K562 (cell line): Measurements from ENCODE around the gene ZMIZ1. TPM values are rescaled to one million over a fixed set of nuclear protein-coding genes. Genes with fewer than 3 reads are reported as not detected.

Experiments
- ATAC-seq: fragments of 200-7000 bp; cut with Tn5 transposase; 3 replicates; pipeline ENCODE4 v1.9.1; 2020; ENCODE audit warnings: moderate library complexity
- BruUV-seq: library from RNA; stranded (reverse); fragments of 400-500 nt; replicated peaks from 2 replicates; lab custom pipeline; 2021; lab: Mats Ljungman, UMichigan
- CTCF ChIA-PET: fragments of 300-600 bp; formaldehyde crosslinking; extraction: SDS; loops from one replicate; lab custom pipeline; 2021; ENCODE audit warnings: low intra/inter-chr PET ratio; lab: Yijun Ruan, JAX
- POLR2A ChIA-PET: fragments of 300-600, 350-650 bp; sonication (Branson Sonifier 250); formaldehyde crosslinking; extraction: SDS; loops from one replicate; lab custom pipeline; 2021; ENCODE audit warnings: antibody characterized with exemption, inconsistent platforms; lab: Yijun Ruan, JAX
- DNase-seq, 4 experiments: peaks; one replicate each; pipeline versions ENCODE4 v3.0.0 to v3.0.0-alpha.2; 2011 to 2018; ENCODE audit warnings: low spot score in 3 of 4, mixed read lengths in 3 of 4; ENCODE audit errors: extremely low read depth in 1 of 4
- FAIRE-seq: peaks from 2 replicates; lab custom pipeline; 2011; peaks lifted over from hg19 to GRCh38; lab: Jason Lieb, UNC
- H2AFZ ChIP-seq: 2 replicates; pipeline ENCODE4 v1.6.0; 2011; ENCODE audit warnings: low read depth, low read length, control low read depth, inconsistent platforms
- H3K27ac ChIP-seq: fragments of 200-600 bp; 3 replicates; pipeline ENCODE4 v1.8.0; 2011; ENCODE audit warnings: low read depth, mild to moderate bottlenecking, control low read depth, inconsistent platforms, low read length, moderate library complexity, mixed read lengths; ENCODE audit errors: extremely low read depth
- H3K27me3 ChIP-seq, 2 experiments: fragments of 300-600 bp in 1 of 2; 2 replicates in 1 of 2; 3 replicates in 1 of 2; pipeline versions ENCODE4 v1.6.0 to v1.8.0; 2011; ENCODE audit warnings: inconsistent platforms in 2 of 2, low read length in 2 of 2, mild to moderate bottlenecking in 1 of 2, mixed read lengths in 1 of 2, moderate library complexity in 1 of 2; ENCODE audit not compliant: control insufficient read depth in 2 of 2, insufficient read depth in 2 of 2
- H3K36me3 ChIP-seq: fragments of 300-600 bp; 3 replicates; pipeline ENCODE4 v1.8.0; 2011; ENCODE audit warnings: mild to moderate bottlenecking, low read length, inconsistent platforms; ENCODE audit not compliant: control insufficient read depth, insufficient read depth
- H3K4me1 ChIP-seq, 2 experiments: fragments of 200-600 bp in 1 of 2; replicated peaks in 1 of 2; 2 replicates in 1 of 2; 3 replicates in 1 of 2; pipeline versions ENCODE4 v1.5.1 to v1.8.0; 2011; ENCODE audit warnings: inconsistent platforms in 2 of 2, low read length in 2 of 2, mild to moderate bottlenecking in 1 of 2, mixed read lengths in 1 of 2, moderate library complexity in 1 of 2; ENCODE audit not compliant: control insufficient read depth in 2 of 2, insufficient read depth in 2 of 2
- H3K4me2 ChIP-seq: 2 replicates; pipeline ENCODE4 v1.6.1; 2011; ENCODE audit warnings: low read length, control low read depth, inconsistent platforms, mixed read lengths; ENCODE audit not compliant: insufficient read depth
- H3K4me3 ChIP-seq: fragments of 200-600 bp; sonication (generic), shearing (Covaris generic); 2 replicates; pipeline ENCODE4 v1.5.1; 2016; ENCODE audit warnings: control low read depth, inconsistent platforms
- H3K79me2 ChIP-seq: fragments of 200-600 bp; 3 replicates; pipeline ENCODE4 v1.8.0; 2011; ENCODE audit warnings: low read length, inconsistent platforms; ENCODE audit not compliant: control insufficient read depth, insufficient read depth
- H3K9ac ChIP-seq, 2 experiments: 2 replicates each; pipeline versions ENCODE4 v1.6.0 to v1.6.1; 2011; ENCODE audit warnings: low read depth in 2 of 2, low read length in 2 of 2, control low read depth in 1 of 2, inconsistent platforms in 1 of 2, mild to moderate bottlenecking in 1 of 2, mixed read lengths in 1 of 2; ENCODE audit not compliant: insufficient read depth in 1 of 2
- H3K9me1 ChIP-seq: one replicate; pipeline ENCODE4 v1.6.0; 2011; ENCODE audit warnings: inconsistent platforms, mild to moderate bottlenecking, low read length, moderate library complexity; ENCODE audit not compliant: control insufficient read depth, insufficient read depth
- H3K9me3 ChIP-seq: replicated peaks from 2 replicates; pipeline ENCODE4 v1.5.1; 2011; ENCODE audit warnings: low read depth, low read length, inconsistent platforms; ENCODE audit not compliant: control insufficient read depth, insufficient read depth
- H4K20me1 ChIP-seq: replicated peaks from 2 replicates; pipeline ENCODE4 v1.6.1; 2011; ENCODE audit warnings: low read length, inconsistent platforms, mixed read lengths; ENCODE audit not compliant: control insufficient read depth, insufficient read depth
- DACH1 ChIP-seq: fragments of 450-650 bp; IDR thresholded peaks from 2 replicates; pipeline ENCODE4 v1.6.1; 2018; ENCODE audit not compliant: partially characterized antibody
- RBFOX2 ChIP-seq: fragments of 200-400 bp; formaldehyde crosslinking; IDR thresholded peaks from 2 replicates; pipeline ENCODE4 v1.6.1; 2017; ENCODE audit warnings: low read depth, mild to moderate bottlenecking, low read length, moderate library complexity
- WHSC1 ChIP-seq: IDR thresholded peaks from one replicate; pipeline ENCODE4 v1.6.1; 2012; ENCODE audit warnings: low read length, control low read depth, inconsistent platforms
- ZFP36 ChIP-seq: fragments of 150-350 bp; IDR thresholded peaks from 2 replicates; pipeline ENCODE4 v1.6.1; 2018; ENCODE audit warnings: low read length, low read depth; ENCODE audit not compliant: partially characterized antibody
- ZNF12 ChIP-seq: sonication (generic); formaldehyde crosslinking; IDR thresholded peaks from 2 replicates; pipeline ENCODE4 v1.4.0; 2020; ENCODE audit warnings: mild to moderate bottlenecking, missing genetic modification reagents
- ZNF311 ChIP-seq: fragments of 250-450 bp; sonication (Bioruptor Pico); IDR thresholded peaks from 2 replicates; pipeline ENCODE4 v1.4.0; 2020; ENCODE audit warnings: mild to moderate bottlenecking, moderate library complexity
- WGBS: fragments of 100-300 bp; shearing (Covaris generic); methylation state at CpG from one replicate; pipeline ENCODE4 v1.1.6; 2016; ENCODE audit warnings: low coverage, mixed read lengths; ENCODE audit not compliant: insufficient coverage; ENCODE audit errors: missing lambda C conversion rate; 5-methylcytosine and 5-hydroxymethylcytosine counted together
- in situ Hi-C: fragments of 300-500 bp; cut with MboI; formaldehyde crosslinking; loops from 4 replicates; pipeline ENCODE4 v1.15.0; 2018; ENCODE audit warnings: inconsistent platforms, mixed read lengths
- intact Hi-C: fragments of 100-400 bp; cut with micrococcal nuclease; formaldehyde crosslinking; loops from 2 replicates; pipeline ENCODE4 v1.14.2; 2022
- polyA plus RNA-seq, 8 experiments: library from polyadenylated mRNA; depleted of rRNA in 4 of 8; stranded (reverse) in 5 of 8; unstranded in 3 of 8; fragments of >200 nt; fragmentation: Nextera tagmentation in 2 of 8; fragmentation: Illumina TruSeq in 1 of 8; extraction: Ambion mirVana in 2 of 8; extraction: Trizol in 1 of 8; gene quantifications; 2 replicates each; pipeline versions ENCODE4 v1.2.1 to v1.2.3, GENCODE V29; 2011 to 2014; ENCODE audit warnings: inconsistent platforms in 1 of 8, missing spikeins in 1 of 8
- total RNA-seq, 7 experiments: library from RNA; depleted of rRNA in 6 of 7; stranded (reverse); fragments of >200 nt in 6 of 7; fragmentation: Illumina TruSeq in 2 of 7; extraction: Trizol in 2 of 7; gene quantifications; 2 replicates each; pipeline versions ENCODE4 v1.2.1 to v1.2.3, GENCODE V29; 2011 to 2021; ENCODE audit warnings: low replicate concordance in 1 of 7

ZMIZ1 gene
- total and polyA plus RNA-seq, 9 of the 15 experiments (the other 6 are each of a cell fraction or from before 2014, with no cell fraction given): 1.0 to 37.3 (median 4.3) TPM

DNA sequence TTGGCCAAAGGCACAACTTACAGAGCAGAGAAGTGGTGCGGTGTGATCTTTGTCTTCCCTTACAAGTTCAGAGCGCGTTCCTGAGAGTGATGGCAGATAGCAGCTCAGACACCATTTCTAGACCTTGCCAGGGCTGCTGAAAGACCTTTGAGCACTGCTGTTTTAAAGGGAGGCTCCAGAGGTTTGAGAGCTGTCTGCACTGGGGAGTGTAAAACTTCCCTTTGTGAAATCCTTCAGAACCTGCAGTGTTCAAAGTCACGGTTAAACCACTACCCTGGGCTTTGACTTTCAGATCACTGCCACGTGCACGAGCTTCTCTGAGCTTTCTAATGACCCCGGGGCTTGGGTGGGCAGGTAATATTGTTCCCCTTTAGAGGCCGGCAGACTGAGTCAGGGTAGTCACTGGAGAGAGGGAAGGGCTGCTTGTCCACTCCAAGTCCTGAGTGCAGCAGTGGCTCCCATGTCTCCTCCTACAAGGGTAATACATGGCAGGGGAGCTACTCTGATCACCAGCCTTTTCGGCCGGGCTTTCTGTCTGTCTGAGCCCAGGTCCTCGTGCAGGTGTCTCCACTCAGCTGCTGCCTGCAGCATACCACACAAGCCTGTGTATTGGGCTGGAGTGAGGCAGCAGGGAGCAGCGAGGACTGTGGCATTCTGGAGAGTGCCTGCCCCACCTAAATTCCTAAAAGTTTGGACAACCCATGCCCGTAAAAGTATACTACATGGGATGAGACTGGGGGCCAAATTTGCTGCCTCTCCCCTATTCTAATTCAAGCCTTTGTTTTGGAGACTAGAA, 63.3 kb downstream of the ZMIZ1 start:
- ATAC-seq (no peak), FAIRE-seq (no peak), DNase-seq (no peak)
- H3K4me1 ChIP-seq: peaks cover 80 to 91% of the 10 kb centered on the region in 2 experiments
- no peak overlapping the region for H3K4me3 ChIP-seq
- TF ChIP-seq WHSC1 (peak; percentile 16), DACH1 (no peak), ZNF12 (0 out of 2 replicates have a peak, but pooled peaks have one; percentile 52), RBFOX2 (no peak), ZNF311 (CRISPR knock-in tag) (0 out of 2 replicates have a peak, but pooled peaks have one; percentile 47), ZFP36 (peak; percentile 60)
- 67% methylated on average over 13 of the region's 13 CpGs for WGBS
- ChIA-PET POLR2A (interaction anchor here (0.7 to 3.5 kb wide), 5 partner anchors 9 to 839 kb away, joined by 3 to 19 read pairs (median 4); no protein-coding TSS in a partner anchor), CTCF (no interaction called here)
- H3K79me2 ChIP-seq: peaks cover 32% of the 10 kb centered on the region
- H3K4me2 ChIP-seq: no peak overlapping the region
- in situ Hi-C loops: no loop called here
- H3K9me1 ChIP-seq: peaks cover 2% of the 10 kb centered on the region
- H3K9me3 ChIP-seq: no peaks in the 10 kb centered on the region
- H3K27ac ChIP-seq: peak overlapping the region; percentile 19; the same call in 2 of the 3 replicates
- H3K9ac ChIP-seq: peak overlapping the region in 1 of 2 experiments; percentile 87; a peak in 3 of 4 replicates
- H4K20me1 ChIP-seq: no peaks in the 10 kb centered on the region; the same call in none of the 2 replicates
- BruUV-seq: no TSS peak
- peaks cover 25% of the 10 kb centered on the region; the same call in 2 of the 3 replicates for H3K36me3 ChIP-seq
- H3K27me3 ChIP-seq: no peaks in the 10 kb centered on the region
- intact Hi-C loops: loop anchor here (1.0 to 2.0 kb wide), 3 partner anchors 19 to 63 kb away; no protein-coding TSS in a partner anchor
- H2AFZ ChIP-seq: no peak overlapping the region
